Large intestine (tissue), 3 donors: Measurements from ENCODE around the gene BMP7. TPM values are rescaled to one million over a fixed set of nuclear protein-coding genes. Genes with fewer than 3 reads are reported as not detected.

Source experiments
- DNase-seq, 2 donors: peaks; one replicate each; pipeline versions ENCODE4 v3.0.0 to v3.0.0-alpha.2; 2013
- H3K27ac ChIP-seq: one replicate; pipeline ENCODE4 v1.5.1; 2013; ENCODE audit warnings: low read length
- H3K27me3 ChIP-seq: 2 replicates; pipeline ENCODE4 v1.6.1; 2013; ENCODE audit warnings: low read length; ENCODE audit not compliant: control insufficient read depth, insufficient read depth
- H3K36me3 ChIP-seq: 2 replicates; pipeline ENCODE4 v1.6.1; 2013; ENCODE audit warnings: low read length; ENCODE audit not compliant: control insufficient read depth, insufficient read depth
- H3K4me1 ChIP-seq: one replicate; pipeline ENCODE4 v1.6.1; 2013; ENCODE audit warnings: low read length; ENCODE audit not compliant: control insufficient read depth, insufficient read depth
- H3K4me3 ChIP-seq: one replicate; pipeline ENCODE4 v1.5.1; 2013; ENCODE audit warnings: low read length
- H3K9me3 ChIP-seq: one replicate; pipeline ENCODE4 v1.6.1; 2013; ENCODE audit warnings: mild to moderate bottlenecking, low read depth, low read length, moderate library complexity; ENCODE audit not compliant: control insufficient read depth
- WGBS: methylation state at CpG from one replicate; pipeline ENCODE4 v1.1.5; 2013; ENCODE audit warnings: low lambda C conversion rate; ENCODE audit not compliant: insufficient coverage; 5-methylcytosine and 5-hydroxymethylcytosine counted together
- polyA plus RNA-seq: library from polyadenylated mRNA; unstranded; fragments of 120-200 nt; gene quantifications from one replicate; pipeline ENCODE4 v1.2.1, GENCODE V29; 2013

Gene BMP7
- polyA plus RNA-seq, 1 donor = 3.0 TPM

GRCh38 chr20:57231161-57231560 lies 35.3 kb downstream of the BMP7 start:
- DNase-seq = no peak
- Histone ChIP-seq H3K27me3 (peaks cover 4% of the 10 kb centered on the region), H3K4me3 (no peak overlapping the region), H3K4me1 (no peaks in the 10 kb centered on the region), H3K27ac (no peak overlapping the region), H3K36me3 (no peaks in the 10 kb centered on the region), H3K9me3 (no peaks in the 10 kb centered on the region)
- WGBS = no CpG with 5 or more reads among the region's 8 CpGs

GRCh38 chr20:57230247-57230646 lies 36.2 kb downstream of the BMP7 start:
- no peaks in the 10 kb centered on the region for H3K9me3 ChIP-seq
- no peaks in the 10 kb centered on the region for H3K36me3 ChIP-seq

GRCh38 chr20:57229490-57229889 lies 37.0 kb downstream of the BMP7 start:
- DNase-seq = no peak
- H3K27ac ChIP-seq = no peak overlapping the region
- H3K4me3 ChIP-seq = no peak overlapping the region
- H3K27me3 ChIP-seq = no peaks in the 10 kb centered on the region
- 100% methylated on average over 1 of the region's 4 CpGs for WGBS
- no peaks in the 10 kb centered on the region for H3K36me3 ChIP-seq
- no peaks in the 10 kb centered on the region for H3K9me3 ChIP-seq
- no peaks in the 10 kb centered on the region for H3K4me1 ChIP-seq

More at GRCh38 chr20:57230247-57230646, 36.2 kb downstream of the BMP7 start:
- Histone ChIP-seq H3K27ac (no peak overlapping the region), H3K4me1 (no peaks in the 10 kb centered on the region), H3K27me3 (no peaks in the 10 kb centered on the region), H3K4me3 (no peak overlapping the region)
- no peak for DNase-seq
- WGBS = no CpG with 5 or more reads among the region's 8 CpGs

- no peak for DNase-seq
- no CpG with 5 or more reads among the region's 7 CpGs for WGBS
- no peak overlapping the region for H3K27ac ChIP-seq
- H3K4me3 ChIP-seq = no peak overlapping the region
- no peaks in the 10 kb centered on the region for H3K4me1 ChIP-seq
- no peaks in the 10 kb centered on the region for H3K9me3 ChIP-seq
- H3K27me3 ChIP-seq = no peaks in the 10 kb centered on the region
- no peaks in the 10 kb centered on the region for H3K36me3 ChIP-seq
These were observed 40.6 kb downstream of the BMP7 start for GRCh38 chr20:57225830-57226229.

DNA sequence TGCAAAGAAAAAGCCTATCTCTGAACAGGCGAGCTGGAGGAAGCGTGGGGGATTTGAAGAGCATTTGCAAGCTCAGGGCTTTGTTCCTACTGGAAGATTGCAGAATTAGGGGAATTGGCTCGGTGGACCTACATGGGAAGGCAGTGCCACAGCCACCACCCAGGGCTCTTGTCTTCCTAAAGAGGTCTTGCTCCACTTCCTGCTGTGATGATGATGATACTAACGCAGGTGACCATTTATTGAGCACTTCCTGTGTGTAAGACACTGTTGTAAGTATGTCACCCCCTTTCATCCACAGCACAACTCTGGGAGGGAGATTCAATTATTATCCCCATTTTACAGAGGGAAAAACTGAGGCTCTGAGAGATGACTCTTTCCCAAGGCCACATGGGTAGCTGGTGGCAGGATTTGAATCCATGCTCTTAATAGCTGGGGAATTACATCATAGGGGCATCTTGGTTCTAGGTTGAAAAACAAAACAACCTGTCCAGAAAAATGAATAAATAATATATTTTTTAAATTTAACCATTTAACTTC lies 41.2 kb downstream of the BMP7 start:
- no peak overlapping the region for H3K27ac ChIP-seq
- WGBS = no CpG with 5 or more reads among the region's 4 CpGs
- H3K36me3 ChIP-seq = no peaks in the 10 kb centered on the region
- H3K4me1 ChIP-seq = no peaks in the 10 kb centered on the region
- DNase-seq = no peak
- no peak overlapping the region for H3K4me3 ChIP-seq
- no peaks in the 10 kb centered on the region for H3K9me3 ChIP-seq
- H3K27me3 ChIP-seq = no peaks in the 10 kb centered on the region

DNA sequence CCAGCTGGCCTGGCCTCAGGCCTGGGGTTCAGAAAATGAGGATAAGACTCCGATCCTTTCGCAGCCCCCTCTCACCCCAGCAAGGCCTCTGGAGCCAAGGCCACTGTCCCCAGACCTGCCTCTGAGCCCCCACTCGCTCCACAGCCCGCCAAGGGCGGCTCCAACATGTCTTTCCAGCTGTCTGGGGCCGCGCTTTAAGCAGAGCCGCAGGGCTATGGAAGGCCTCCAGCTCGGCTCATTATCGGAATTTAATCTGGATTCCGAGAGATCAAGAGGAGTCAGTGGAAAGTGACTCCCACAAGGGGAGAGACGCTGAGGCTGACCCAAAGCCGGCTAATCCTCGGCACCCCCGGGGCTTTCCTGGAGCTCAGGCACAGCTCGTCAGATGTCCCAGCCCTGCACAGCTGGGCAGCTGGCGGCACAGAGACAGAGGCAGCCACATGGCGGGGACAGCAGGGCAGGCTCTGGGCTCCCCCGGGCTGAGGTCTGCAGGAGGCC lies 41.8 kb downstream of the BMP7 start:
- Histone ChIP-seq H3K4me1 (no peaks in the 10 kb centered on the region), H3K4me3 (no peak overlapping the region), H3K36me3 (no peaks in the 10 kb centered on the region), H3K9me3 (no peaks in the 10 kb centered on the region), H3K27ac (no peak overlapping the region), H3K27me3 (no peaks in the 10 kb centered on the region)
- no peak for DNase-seq
- no CpG with 5 or more reads among the region's 19 CpGs for WGBS

- Histone ChIP-seq H3K4me3 (no peak overlapping the region), H3K27ac (no peak overlapping the region), H3K4me1 (no peaks in the 10 kb centered on the region), H3K36me3 (no peaks in the 10 kb centered on the region), H3K27me3 (no peaks in the 10 kb centered on the region), H3K9me3 (no peaks in the 10 kb centered on the region)
- DNase-seq = no peak
- no CpG with 5 or more reads among the region's 20 CpGs for WGBS
These were observed 42.6 kb downstream of the BMP7 start for GRCh38 chr20:57223648-57224489.

DNA sequence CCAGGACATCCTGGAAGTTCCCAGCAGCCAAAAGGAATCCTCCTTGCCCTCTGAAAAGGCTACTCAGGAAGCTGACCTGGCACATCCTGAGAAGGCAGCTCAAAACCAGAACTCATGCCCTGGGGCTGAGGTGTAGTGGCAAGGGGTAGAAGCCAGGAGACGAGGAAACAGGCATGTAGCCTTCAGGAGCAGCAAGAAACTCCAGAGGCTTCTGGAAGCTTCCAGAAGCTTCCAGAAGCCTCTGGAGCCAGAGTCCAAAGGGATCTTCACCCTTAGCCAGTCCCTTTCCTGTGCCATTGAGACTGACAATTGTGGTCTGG lies 43.9 kb downstream of the BMP7 start:
- no peaks in the 10 kb centered on the region for H3K27me3 ChIP-seq
- no peaks in the 10 kb centered on the region for H3K36me3 ChIP-seq
- H3K4me3 ChIP-seq = no peak overlapping the region
- DNase-seq = no peak
- no peak overlapping the region for H3K27ac ChIP-seq
- H3K9me3 ChIP-seq = no peaks in the 10 kb centered on the region
- WGBS = no CpG with 5 or more reads among the region's 1 CpG
- H3K4me1 ChIP-seq = no peaks in the 10 kb centered on the region

DNA sequence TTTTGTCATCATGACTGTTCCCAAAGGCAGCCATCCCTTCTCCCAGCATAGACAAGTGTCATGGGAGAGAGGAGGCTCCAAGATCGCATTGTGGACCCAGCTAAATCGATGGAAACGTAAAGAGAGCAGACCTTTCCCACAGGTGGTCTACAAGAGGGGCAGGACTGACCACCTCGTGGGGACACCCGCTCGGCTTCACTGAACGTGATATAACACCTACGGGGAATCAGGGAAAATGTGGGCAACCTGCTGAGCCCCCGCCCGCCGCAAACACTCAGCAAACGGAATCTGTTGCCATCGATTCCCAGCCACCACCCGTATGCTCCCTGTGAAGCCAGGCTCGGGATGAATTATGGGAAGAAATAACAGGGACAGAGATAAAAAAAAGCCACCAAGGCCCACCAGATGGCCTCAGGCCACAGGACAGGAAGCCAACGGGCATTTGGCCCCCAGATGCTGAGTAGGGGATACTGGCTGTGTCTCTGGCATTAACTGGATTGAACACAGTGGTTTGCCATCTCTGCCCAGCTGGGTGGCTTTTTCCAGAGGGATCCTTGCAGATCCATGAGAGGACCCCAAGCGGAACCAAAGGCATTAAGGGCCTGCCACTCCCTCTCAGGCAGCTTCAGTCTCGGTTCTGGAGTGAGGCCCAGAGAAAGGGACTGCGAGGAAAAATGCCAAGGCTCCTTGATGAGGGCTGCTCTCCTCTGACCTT lies 44.4 kb downstream of the BMP7 start:
- H3K4me1 ChIP-seq = no peaks in the 10 kb centered on the region
- no peak overlapping the region for H3K27ac ChIP-seq
- DNase-seq = no peak
- H3K4me3 ChIP-seq = no peak overlapping the region
- no peaks in the 10 kb centered on the region for H3K9me3 ChIP-seq
- H3K27me3 ChIP-seq = no peaks in the 10 kb centered on the region
- no peaks in the 10 kb centered on the region for H3K36me3 ChIP-seq
- no CpG with 5 or more reads among the region's 19 CpGs for WGBS

GRCh38 chr20:57220337-57221145 lies 45.9 kb downstream of the BMP7 start:
- Histone ChIP-seq H3K4me3 (no peak overlapping the region), H3K36me3 (no peaks in the 10 kb centered on the region), H3K9me3 (no peaks in the 10 kb centered on the region), H3K4me1 (no peaks in the 10 kb centered on the region), H3K27ac (no peak overlapping the region), H3K27me3 (no peaks in the 10 kb centered on the region)
- 100% methylated on average over 1 of the region's 14 CpGs for WGBS
- no peak for DNase-seq
